ENCODE results near the gene DNAH17.

The DNAH17 gene

GRCh38 chr17:78577296-78577695 lies at the start of gene DNAH17:
Gene DNAH17, minus strand, starts transcription at chr17:78577396. Its CDS starts 2,339 bp downstream, at chr17:78575057.
- intact Hi-C loops (cut with DNase I) = no loop called here
- DNase-seq = no peak

GRCh38 chr17:78624324-78625151 lies 47.3 kb upstream of the DNAH17 start:
- intact Hi-C loops (cut with DNase I) = no loop called here
- DNase-seq = no peak

- no peak for DNase-seq
- intact Hi-C loops (cut with DNase I) = no loop called here
Measured at GRCh38 chr17:78623541-78623940, 46.3 kb upstream of the DNAH17 start.

GRCh38 chr17:78622491-78623265 lies 45.5 kb upstream of the DNAH17 start:
- intact Hi-C loops (cut with DNase I) = no loop called here
- DNase-seq = no peak

- intact Hi-C loops (cut with DNase I) = no loop called here
Measured at GRCh38 chr17:78621720-78622490, 44.7 kb upstream of the DNAH17 start.

GRCh38 chr17:78620099-78620498 lies 42.9 kb upstream of the DNAH17 start:
- DNase-seq = no peak
- intact Hi-C loops (cut with DNase I) = no loop called here

More at GRCh38 chr17:78621720-78622490, 44.7 kb upstream of the DNAH17 start:
- no peak for DNase-seq

GRCh38 chr17:78619334-78619733 lies 42.1 kb upstream of the DNAH17 start:
- DNase-seq = no peak
- intact Hi-C loops (cut with DNase I) = no loop called here

GRCh38 chr17:78618264-78619066 lies 41.3 kb upstream of the DNAH17 start:
- intact Hi-C loops (cut with DNase I) = no loop called here

GRCh38 chr17:78617511-78618061 lies 40.4 kb upstream of the DNAH17 start:
- intact Hi-C loops (cut with DNase I) = no loop called here
- no peak for DNase-seq

More at GRCh38 chr17:78618264-78619066, 41.3 kb upstream of the DNAH17 start:
- no peak for DNase-seq

GRCh38 chr17:78616946-78617345 lies 39.8 kb upstream of the DNAH17 start:
- no peak for DNase-seq
- intact Hi-C loops (cut with DNase I) = no loop called here

GRCh38 chr17:78615631-78616030 lies 38.4 kb upstream of the DNAH17 start:
- intact Hi-C loops (cut with DNase I) = no loop called here
- no peak for DNase-seq

GRCh38 chr17:78613416-78613815 lies 36.2 kb upstream of the DNAH17 start:
- intact Hi-C loops (cut with DNase I) = no loop called here
- DNase-seq = no peak

GRCh38 chr17:78611607-78612006 lies 34.4 kb upstream of the DNAH17 start:
- intact Hi-C loops (cut with DNase I) = no loop called here
- DNase-seq = no peak

GRCh38 chr17:78610951-78611511 lies 33.8 kb upstream of the DNAH17 start:
- intact Hi-C loops (cut with DNase I) = no loop called here
- no peak for DNase-seq

- peak in 18 of 42 donors; percentile 10 to 58 (median 28) for DNase-seq
- intact Hi-C loops (cut with DNase I) = no loop called here
Measured at GRCh38 chr17:78609191-78609641, 32.0 kb upstream of the DNAH17 start.

GRCh38 chr17:78608804-78609186 lies 31.6 kb upstream of the DNAH17 start:
- DNase-seq = no peak
- intact Hi-C loops (cut with DNase I) = no loop called here

GRCh38 chr17:78608122-78608803 lies 31.1 kb upstream of the DNAH17 start:
- DNase-seq = no peak
- intact Hi-C loops (cut with DNase I) = no loop called here
